G401 (cell line): ENCODE measurements around the gene SV2B. TPM values are rescaled to one million over a fixed set of nuclear protein-coding genes. Genes with fewer than 3 reads are reported as not detected.
A peak's percentile ranks its signal among the peaks of the same experiment; 100 is the strongest.

Experiments
- DNase-seq: peaks from one replicate; pipeline ENCODE4 v3.0.0-alpha.2; 2015; ENCODE audit warnings: low spot score
- in situ Hi-C: cut with HindIII; loops from 2 replicates; pipeline ENCODE4 v1.10.0; 2016; ENCODE audit warnings: low sequenced_read_pairs, mixed read lengths
- total RNA-seq: library from RNA; depleted of rRNA; stranded (reverse); fragments of >200 nt; shearing (Covaris generic); gene quantifications from 2 replicates; pipeline ENCODE4 v1.2.3, GENCODE V29; 2014

Gene SV2B
- total RNA-seq, 1 experiment from 2014 or later, result not detected

DNA sequence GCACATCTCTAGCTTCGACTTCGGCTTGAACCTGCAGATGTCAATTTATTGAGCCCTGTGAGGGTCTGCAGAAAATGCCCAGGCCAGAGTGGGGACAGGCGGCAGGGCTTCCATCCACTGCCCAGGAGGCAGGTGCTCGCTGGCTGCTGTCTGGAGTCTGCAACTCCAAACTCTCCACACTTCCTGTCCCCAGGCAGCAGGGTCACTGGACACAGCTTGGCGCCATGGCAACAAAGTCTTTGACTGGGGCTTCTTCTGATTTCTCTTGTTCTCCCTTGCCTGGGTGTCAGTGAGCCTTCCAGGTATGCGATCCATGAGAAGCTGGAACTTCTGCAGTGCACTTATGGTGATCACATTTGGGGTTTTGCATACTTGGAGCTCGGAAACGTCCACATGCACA, 33.5 kb downstream of the SV2B start:
- no peak for DNase-seq
- in situ Hi-C loops, result no loop called here

- in situ Hi-C loops, result no loop called here
- no peak for DNase-seq
Observed at GRCh38 chr15:91135201-91136130, 35.4 kb downstream of the SV2B start.

- in situ Hi-C loops, result no loop called here
- peak; percentile 68 for DNase-seq
Observed at GRCh38 chr15:91136386-91136923, 36.4 kb downstream of the SV2B start.

GRCh38 chr15:91140601-91141000, 40.5 kb downstream of the SV2B start:
- in situ Hi-C loops, result no loop called here
- DNase-seq, result no peak

DNA sequence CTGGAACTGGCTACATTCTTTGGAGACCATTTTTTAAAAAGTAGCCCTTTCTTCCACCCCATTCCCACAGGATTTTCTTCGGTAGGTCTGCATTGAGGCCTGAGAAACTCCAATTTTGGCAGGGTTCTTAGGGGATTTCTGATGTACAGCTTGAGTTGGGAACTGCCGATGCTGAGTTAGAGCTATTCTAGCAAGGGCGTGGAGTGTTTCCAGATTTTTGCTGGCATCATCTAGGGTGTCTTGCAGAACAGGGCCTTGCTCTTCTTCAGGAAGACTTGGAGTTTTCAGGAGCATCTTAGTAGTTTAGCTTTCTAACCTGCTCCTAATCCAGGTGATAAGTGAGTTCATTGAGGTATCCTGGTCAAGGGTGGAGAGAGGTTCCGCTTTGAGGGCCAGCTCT, 41.0 kb downstream of the SV2B start:
- peak; percentile 77 for DNase-seq
- in situ Hi-C loops, result no loop called here

- in situ Hi-C loops, result no loop called here
- peak; percentile 64 for DNase-seq
Observed at GRCh38 chr15:91142106-91142744, 42.2 kb downstream of the SV2B start.

- DNase-seq, result no peak
- in situ Hi-C loops, result no loop called here
Observed at GRCh38 chr15:91142946-91143345, 42.9 kb downstream of the SV2B start.

DNA sequence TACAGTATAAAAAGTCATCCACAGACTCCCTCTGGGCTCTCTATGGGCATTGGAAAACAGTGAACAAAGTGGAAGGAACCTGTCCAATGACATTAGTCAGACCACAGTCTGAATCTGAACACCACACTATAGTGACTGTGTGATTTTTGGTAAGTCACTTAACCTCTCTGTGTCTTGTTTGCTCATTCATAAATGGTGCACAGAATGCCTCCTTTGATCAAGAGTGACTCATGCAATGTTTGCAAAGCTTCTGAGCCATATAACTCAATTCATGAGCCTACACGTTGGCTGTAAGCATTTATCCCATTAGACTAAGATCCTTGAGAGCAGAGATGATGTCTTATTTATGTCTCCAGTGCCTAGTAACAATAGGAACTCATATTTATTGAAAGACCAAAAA, 46.7 kb downstream of the SV2B start:
- no peak for DNase-seq
- in situ Hi-C loops, result no loop called here

DNA sequence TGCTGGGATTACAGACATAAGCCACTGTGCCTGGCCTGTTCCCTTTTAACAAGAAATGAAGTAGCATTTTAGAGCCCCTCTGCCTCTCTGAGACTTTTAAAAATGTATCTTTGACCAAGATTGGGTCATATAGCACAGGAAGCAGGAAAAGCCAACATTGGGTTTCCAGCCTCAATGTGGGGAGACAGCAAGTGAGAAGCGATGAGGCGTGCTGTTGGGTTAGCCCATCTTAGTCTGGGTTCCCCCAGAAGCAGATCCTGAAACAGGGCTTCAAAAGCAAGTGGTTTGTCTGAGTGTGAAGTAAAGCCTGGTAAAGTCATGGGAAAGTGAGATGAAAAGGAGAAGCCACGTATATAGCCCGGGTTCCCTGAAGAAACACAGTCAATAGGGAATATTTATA, 48.2 kb downstream of the SV2B start:
- in situ Hi-C loops, result no loop called here
- DNase-seq, result no peak

DNA sequence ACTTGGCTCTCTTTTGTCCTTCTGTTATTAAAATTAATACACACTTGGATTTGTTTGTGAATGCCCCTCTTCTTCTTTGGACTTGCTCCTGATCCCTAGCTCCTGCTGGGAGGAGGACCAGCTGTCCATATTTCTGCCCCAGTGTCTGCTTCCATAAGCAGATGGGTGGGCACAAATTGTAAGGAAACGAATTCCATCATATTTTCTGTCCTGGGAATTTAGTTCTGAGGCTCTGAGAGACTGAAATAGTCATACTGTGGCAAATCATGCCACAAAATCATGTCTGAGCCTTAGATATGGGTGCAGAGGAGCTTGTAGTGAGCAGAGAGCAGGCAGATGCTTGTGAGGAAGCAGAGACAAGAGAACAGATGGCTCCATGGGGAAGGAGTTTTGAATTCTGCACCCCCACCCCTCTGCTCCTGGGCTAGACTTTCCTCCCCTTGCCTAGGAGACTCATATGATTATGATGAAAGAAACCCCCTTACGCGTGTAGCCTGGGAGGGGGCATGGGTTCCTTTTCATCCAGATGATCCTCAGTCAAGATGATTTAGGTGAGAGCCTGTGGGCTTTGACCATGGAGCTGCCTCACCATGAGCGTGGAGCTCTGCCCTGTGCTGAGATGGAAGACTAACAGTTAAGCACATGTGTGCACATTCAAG, 50.6 kb downstream of the SV2B start:
- DNase-seq, result peak; percentile 89
- in situ Hi-C loops, result no loop called here

DNA sequence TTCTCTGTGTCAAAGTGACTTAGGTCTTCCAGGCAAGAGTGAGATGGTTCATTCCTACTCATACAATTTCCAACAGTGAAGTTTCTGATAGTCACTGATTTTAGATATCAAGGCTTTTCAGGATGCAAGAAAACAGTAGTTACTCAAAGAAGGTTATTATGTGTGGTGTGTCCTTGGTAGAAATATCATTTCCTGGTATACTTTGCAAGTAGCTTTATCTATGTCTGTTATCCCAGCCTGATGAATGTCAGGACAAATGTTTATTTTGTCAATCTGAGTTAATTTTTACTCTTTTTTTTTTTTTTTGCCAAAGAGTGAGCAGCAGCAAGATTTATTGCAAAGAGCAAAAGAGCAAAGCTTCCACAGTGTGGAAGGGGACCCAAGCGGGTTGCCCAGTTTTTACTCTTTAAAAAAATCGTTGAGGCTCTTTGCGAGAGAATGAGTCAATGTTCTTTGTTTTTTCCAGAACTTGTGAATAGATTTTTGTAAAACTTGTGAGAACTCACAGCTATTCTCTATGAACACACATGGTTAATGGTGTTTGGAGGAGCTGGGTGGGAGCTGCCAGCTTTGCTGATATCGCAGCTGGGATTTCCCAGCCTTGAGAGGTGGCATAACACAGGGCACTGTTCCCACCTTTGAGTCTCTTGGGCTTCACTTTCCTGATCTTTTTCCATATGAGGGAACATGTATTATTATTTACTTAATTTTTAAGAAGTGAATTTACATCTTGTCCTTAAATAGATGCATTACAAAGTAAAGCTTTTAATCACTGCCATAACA, 51.9 kb downstream of the SV2B start:
- in situ Hi-C loops, result no loop called here
- no peak for DNase-seq

- DNase-seq, result no peak
- in situ Hi-C loops, result no loop called here
Observed at GRCh38 chr15:91152896-91153581, 53.0 kb downstream of the SV2B start.

- in situ Hi-C loops, result no loop called here
- DNase-seq, result no peak
Observed at GRCh38 chr15:91153954-91154353, 53.9 kb downstream of the SV2B start.

GRCh38 chr15:91156175-91156726, 56.2 kb downstream of the SV2B start:
- in situ Hi-C loops, result no loop called here
- DNase-seq, result no peak

DNA sequence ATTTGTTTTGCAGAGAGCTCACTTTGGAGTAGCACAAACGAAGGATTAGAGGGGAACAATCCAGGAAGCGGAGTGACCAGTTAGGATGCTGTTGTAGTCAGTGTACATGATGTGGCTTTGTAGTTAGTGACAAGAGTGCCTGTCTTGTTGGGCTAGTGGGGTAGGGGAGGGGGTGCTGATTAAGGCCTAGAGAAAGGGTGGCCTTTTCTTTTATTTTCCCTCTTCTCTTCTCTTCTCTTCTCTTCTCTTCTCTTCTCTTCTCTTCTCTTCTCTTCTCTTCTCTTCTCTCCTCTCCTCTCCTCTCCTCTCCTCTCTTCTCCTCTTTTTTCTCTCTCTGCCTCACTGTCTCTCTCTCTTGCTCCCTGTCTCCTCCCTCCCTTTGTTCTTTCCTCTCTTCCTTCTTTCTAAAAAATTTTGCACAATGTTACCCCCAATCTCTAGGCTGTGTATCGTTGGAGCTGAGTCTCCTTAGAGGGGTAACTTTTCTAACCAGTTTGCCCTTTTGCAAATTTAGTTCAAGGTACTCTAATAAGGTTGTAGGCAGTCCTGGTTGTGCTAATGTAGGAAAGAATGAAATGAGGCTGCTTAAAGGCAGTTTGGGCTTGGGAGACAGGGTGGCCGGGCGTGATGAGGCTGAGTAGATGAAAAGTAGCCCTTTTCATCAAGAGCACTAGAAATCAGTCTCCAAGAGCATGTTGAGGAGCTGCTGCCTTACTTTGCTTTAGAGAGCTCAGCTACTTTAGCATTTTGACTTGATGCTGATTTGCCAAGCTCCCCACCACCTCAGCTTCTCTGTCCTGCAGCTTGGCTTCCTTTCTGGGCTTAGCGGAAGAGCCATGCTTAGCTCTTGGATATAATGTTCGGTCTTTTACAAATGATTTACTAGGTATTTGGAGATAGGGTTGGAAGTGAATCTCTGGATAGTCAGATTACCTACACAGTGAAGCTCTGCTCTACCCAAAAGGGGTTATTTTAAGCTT, 58.6 kb downstream of the SV2B start:
- in situ Hi-C loops, result no loop called here

GRCh38 chr15:91165850-91166249, 65.8 kb downstream of the SV2B start:
- DNase-seq, result no peak
- in situ Hi-C loops, result no loop called here

More for the DNA sequence above, 58.6 kb downstream of the SV2B start:
- peak; percentile 74 for DNase-seq

DNA sequence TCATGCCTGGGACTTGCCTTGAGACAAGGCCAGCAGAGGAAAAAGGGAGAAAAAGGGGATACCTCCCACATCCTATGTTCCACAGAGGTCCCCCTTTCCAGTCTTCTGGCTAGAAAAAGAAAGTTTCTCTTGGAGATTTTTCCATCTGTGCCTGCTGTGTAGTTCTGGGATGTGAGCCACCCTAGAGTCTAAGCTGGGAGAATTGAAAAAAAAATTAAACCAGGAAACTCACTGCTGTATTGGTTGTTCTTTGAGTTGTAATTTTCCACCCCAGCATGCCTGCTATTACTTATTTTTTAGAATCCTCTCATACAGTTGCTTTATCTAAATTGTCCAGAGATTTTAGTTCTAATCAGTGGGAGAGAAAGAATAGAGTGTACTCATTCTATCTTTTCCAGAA, 68.4 kb downstream of the SV2B start:
- DNase-seq, result peak; percentile 70
- in situ Hi-C loops, result no loop called here
